Inflammatory macrophage (primary cell): ENCODE data around the gene NBEA.
"Not testable (repeated sequence)": the region's sequence is repeated elsewhere in the genome, so short reads cannot be mapped to it uniquely, and the experiment has no call there.

Source experiments
- DNase-seq, 2 donors: peaks; one replicate each; pipeline ENCODE4 v3.0.0-alpha.2; 2020 to 2022
- total RNA-seq, 18 experiments: gene quantifications; one replicate each; lab custom pipeline; 2026; ENCODE audit warnings: mixed read lengths in 6 of 18, inconsistent platforms in 2 of 18; lab: John Stamatoyannopoulos, UW

NBEA gene, protein sequence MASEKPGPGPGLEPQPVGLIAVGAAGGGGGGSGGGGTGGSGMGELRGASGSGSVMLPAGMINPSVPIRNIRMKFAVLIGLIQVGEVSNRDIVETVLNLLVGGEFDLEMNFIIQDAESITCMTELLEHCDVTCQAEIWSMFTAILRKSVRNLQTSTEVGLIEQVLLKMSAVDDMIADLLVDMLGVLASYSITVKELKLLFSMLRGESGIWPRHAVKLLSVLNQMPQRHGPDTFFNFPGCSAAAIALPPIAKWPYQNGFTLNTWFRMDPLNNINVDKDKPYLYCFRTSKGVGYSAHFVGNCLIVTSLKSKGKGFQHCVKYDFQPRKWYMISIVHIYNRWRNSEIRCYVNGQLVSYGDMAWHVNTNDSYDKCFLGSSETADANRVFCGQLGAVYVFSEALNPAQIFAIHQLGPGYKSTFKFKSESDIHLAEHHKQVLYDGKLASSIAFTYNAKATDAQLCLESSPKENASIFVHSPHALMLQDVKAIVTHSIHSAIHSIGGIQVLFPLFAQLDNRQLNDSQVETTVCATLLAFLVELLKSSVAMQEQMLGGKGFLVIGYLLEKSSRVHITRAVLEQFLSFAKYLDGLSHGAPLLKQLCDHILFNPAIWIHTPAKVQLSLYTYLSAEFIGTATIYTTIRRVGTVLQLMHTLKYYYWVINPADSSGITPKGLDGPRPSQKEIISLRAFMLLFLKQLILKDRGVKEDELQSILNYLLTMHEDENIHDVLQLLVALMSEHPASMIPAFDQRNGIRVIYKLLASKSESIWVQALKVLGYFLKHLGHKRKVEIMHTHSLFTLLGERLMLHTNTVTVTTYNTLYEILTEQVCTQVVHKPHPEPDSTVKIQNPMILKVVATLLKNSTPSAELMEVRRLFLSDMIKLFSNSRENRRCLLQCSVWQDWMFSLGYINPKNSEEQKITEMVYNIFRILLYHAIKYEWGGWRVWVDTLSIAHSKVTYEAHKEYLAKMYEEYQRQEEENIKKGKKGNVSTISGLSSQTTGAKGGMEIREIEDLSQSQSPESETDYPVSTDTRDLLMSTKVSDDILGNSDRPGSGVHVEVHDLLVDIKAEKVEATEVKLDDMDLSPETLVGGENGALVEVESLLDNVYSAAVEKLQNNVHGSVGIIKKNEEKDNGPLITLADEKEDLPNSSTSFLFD (N-terminal part only)
- total RNA-seq = 1.0 to 10.5 (median 3.9) reads per million in 18 experiments

DNA sequence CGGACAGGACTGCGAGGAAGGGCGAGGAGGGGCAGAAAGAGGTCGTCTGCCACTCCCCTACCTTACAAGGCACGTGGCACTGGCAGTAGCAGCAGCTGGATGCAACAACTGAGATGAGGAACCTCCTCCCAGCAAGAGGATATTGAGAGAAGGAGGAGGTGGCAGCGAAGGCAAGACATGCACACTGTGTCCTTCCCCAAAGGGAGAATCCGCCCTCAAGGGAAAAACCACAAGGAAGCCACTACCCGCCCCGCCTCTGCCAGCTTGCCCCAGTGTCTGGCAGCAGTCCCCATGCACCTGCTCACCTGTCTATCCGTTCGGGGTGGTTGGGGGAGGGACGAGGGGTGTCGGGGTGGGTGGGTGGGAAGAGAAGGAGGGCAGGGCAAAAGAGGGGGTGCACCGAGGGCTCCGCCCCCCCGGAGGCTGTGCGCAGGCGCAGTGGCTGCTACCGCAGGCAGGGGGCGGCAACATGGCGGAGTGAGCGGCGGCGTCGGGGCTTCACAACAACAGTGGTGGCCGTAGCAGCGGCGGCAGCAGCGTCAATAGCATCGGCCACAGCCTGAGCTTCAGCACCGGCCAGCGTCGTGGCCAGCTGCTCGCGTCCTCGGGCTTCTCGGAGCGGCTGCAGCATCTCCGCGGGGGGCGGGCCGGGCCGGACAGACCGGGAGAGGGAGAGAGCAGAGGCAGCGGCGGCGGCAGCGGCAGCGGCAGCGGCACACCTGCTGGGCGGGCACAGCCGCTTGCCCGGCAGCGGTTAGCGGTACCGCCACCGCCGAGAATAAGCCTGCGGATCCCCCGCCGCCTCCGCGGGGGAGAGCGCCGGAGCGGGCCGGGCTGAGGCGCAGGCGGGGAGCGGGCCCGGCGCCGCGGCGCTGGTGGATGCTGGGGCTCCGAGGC is at the start of gene NBEA:
Gene NBEA (plus strand): TSS at position 436 of the 897 bp plus-strand sequence. CDS start 551 bp downstream, outside the sequence.
- peak; percentile 73 to 81 for DNase-seq

DNA sequence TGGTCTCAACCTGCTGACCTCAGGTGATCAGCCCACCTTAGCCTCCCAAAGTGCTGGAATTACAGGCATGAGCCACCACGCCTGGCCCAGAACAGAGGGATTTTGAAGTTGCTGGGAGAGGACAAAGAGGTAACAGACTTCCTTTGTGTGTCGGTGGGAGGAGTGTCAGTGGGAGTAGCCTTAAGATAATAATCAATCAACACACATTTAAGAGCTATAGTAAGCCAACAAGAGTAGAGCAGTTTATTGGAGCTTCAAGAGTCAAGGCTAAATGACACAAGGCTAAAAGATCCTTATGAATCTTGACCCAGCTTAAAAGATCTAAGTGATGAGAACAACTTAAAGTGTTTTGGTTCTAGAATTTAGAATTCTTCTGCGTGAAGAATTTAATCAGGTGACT is 47.3 kb upstream of the NBEA start:
- DNase-seq = no peak

- DNase-seq = no peak
These were observed 44.9 kb upstream of the NBEA start for GRCh38 chr13:34897220-34897619.

GRCh38 chr13:34899888-34900287 is 42.2 kb upstream of the NBEA start:
- no peak for DNase-seq

- no peak for DNase-seq
These were observed 41.8 kb upstream of the NBEA start for GRCh38 chr13:34900288-34900739.

DNA sequence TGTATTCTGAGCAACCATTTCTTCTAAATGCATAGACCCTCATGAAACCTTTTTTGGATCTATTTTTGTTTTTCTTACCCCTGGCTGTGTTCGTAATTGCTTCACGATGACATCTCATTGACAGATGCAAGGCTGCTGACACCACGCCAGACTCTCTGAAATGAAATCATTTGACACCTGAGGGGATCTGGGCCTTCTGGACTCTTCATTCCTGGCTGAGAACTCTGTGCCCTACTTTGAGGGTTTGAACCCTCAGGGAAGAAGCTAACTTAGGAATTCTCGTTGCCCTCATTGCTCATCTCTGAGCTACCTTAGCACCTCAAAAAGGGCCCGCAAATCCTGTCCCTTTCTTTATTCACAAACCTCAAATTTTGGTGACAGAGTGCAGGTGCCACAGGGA is 40.5 kb upstream of the NBEA start:
- no peak for DNase-seq

GRCh38 chr13:34911159-34911558 is 30.9 kb upstream of the NBEA start:
- DNase-seq = no peak

- no peak for DNase-seq
These were observed 29.0 kb upstream of the NBEA start for GRCh38 chr13:34913040-34913439.

GRCh38 chr13:34914416-34914815 is 27.7 kb upstream of the NBEA start:
- DNase-seq = no peak

DNA sequence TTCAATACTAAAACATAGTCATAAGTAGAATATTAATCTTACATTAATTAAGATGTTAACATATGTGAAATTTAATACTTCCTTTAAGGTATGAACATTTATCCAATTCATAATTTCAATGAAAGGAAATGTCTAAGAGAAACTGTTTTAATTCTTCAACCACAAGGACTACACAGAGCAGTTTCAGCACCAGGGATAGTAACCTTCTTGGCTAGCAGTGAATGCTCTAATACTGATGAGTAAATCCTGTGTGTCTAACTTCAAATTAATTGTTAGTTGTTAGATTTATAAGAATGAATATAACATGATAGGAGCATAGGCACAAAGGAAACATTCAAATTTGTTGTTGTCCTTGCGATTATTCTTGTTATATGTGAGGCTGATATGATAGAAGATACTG is 15.6 kb upstream of the NBEA start:
- DNase-seq = no peak

GRCh38 chr13:34928676-34929075 is 13.4 kb upstream of the NBEA start:
- not testable (repeated sequence) for DNase-seq

GRCh38 chr13:34931572-34931971 is 10.5 kb upstream of the NBEA start:
- peak in 1 of 2 donors; percentile 15 for DNase-seq

- no peak for DNase-seq
These were observed 8.7 kb upstream of the NBEA start for GRCh38 chr13:34933349-34933748.

DNA sequence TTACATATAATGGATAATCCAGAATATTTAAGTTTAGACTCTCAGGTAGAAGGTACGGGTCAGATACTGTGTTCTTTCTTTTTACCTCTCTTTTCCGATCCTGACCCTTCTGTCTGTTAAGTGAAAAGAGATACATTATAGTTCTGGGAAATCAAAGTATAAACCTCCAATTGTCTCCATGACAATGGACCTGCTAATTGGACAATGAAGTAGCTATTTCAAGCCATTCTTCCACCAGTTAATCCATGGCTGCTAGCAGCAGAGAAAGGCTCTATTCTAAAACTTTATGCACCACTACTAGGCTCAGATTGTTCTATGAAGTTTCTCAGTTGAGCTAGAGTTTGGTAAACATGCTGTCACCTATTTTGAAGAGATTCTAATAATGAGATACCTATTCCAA is 8.3 kb upstream of the NBEA start:
- DNase-seq = no peak

DNA sequence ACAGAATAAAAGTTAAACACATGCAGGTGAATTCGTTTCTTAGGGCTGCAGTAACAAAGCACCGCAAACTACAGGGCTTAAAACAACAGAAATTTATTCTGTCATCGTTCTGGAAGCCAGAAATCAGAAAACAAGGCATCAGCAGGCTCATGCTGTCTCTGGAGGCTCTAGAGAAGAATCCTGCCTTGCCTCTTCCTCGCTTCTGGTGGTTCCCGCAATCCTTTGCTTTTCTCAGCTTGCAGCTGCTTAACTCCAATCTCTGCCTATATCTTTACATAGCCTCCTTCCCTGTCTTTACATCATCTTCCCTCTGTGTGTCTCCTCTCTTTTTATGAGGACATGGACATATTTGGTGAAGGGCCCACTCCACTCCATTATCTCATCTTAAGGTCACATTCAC is 6.2 kb upstream of the NBEA start:
- DNase-seq = no peak

DNA sequence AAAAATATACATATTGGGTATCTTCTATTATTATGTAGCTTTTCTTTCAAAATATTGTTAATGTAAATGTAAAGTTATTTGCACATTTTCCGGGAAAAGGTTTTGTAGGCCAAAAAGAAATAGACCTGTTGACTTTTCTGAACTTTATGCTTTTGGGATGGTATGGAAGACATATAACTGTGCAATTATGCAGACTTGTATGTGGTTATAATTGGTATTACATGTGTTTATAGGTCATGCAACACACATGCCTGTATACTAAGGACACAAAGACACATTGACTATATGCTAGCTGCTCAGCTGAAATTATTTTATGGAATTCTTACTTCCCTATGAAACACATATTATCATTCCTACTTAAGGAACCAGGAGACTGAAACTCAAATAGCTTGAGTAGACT is 2.3 kb upstream of the NBEA start:
- no peak for DNase-seq

GRCh38 chr13:34941436-34941834 is 635 bp upstream of the NBEA start:
- no peak for DNase-seq

DNA sequence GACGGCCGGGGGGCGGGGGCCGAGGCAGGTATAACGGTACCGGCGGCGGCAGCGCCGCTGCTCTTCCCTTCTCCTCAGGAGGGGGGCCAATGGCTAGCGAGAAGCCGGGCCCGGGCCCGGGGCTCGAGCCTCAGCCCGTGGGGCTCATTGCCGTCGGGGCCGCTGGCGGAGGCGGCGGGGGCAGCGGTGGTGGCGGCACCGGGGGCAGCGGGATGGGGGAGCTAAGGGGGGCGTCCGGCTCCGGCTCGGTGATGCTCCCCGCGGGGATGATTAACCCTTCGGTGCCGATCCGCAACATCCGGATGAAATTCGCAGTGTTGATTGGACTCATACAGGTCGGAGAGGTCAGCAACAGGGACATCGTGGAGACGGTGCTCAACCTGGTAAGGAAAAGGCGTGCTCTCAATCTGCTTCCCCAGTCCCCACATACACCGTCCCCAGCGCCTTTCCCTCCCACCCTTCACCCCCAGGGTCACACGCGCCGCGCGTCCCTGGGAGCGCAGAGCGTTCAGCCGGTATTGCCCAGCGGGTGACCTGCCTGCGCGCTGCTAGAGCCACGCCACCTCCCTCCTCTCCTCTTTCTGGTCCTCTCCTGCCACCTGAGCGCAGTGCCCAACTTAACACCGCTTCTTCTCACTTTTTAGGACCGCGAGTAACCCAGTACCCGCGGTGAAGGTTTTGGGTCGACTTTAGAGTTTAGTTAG is 814 bp downstream of the NBEA start:
- DNase-seq = no peak

DNA sequence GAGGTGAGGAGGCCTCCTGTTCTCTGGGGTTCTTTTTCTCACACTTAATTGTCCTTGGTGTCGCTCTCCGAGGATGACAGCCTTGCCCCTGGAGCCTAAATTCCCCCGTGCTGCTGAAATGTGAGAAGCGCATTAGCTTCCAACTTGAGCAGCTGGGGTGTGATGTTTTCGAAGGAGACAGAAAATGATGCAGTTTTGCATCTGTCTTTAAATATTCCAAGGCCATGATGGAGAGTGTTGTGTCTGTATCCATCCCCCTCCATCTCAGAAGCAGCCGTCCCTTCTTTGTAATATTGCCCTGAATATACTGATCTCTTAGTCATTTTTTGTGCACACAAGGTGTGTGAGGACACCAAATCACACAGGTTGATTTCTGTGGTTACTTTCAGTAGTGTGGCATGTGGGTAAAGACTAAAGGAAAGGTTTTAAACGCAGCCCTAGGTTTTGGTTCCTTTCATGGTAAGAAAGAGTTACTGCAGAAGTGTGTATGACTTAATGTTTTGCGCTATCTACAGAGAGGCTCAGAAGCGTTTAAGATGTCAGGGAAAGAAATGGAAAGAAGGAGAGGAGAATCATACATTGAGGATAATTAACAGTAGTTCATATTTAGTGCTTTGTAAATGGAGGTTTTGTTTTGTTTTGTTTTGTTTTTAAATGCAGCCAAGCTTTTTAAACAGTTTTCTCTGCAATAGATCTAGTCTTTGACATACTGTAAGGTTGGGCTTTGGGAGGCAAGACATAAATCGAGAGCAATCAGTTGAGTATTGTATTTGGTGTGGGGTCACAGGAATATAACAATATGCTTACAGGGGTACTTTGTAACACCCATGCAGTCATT is 1.6 kb downstream of the NBEA start:
- no peak for DNase-seq

- no peak for DNase-seq
These were observed 2.2 kb downstream of the NBEA start for GRCh38 chr13:34944274-34944634.
